Muscle layer of duodenum (tissue), 2 donors: Measurements from ENCODE around the gene SLC9A1.

Experiments used
- H3K27ac ChIP-seq: one replicate; pipeline ENCODE4 v1.7.0; 2013; ENCODE audit warnings: mild to moderate bottlenecking, low read length
- H3K27me3 ChIP-seq: one replicate; pipeline ENCODE4 v1.7.0; 2013; ENCODE audit warnings: low read depth, mild to moderate bottlenecking, control low read depth, low read length
- H3K36me3 ChIP-seq, 2 donors: one replicate each; pipeline ENCODE4 v1.7.0; 2013; ENCODE audit warnings: low read length in 2 of 2, control low read depth in 1 of 2, mild to moderate bottlenecking in 1 of 2; ENCODE audit not compliant: insufficient read depth in 2 of 2, control insufficient read depth in 1 of 2
- H3K4me1 ChIP-seq, 2 donors: one replicate each; pipeline ENCODE4 v1.7.0; 2013; ENCODE audit warnings: low read length in 2 of 2, mild to moderate bottlenecking in 2 of 2, control low read depth in 1 of 2, moderate library complexity in 1 of 2; ENCODE audit not compliant: insufficient read depth in 2 of 2, control insufficient read depth in 1 of 2
- H3K4me3 ChIP-seq, 2 donors: one replicate each; pipeline ENCODE4 v1.7.0; 2013; ENCODE audit warnings: low read length in 2 of 2, low read depth in 1 of 2, mild to moderate bottlenecking in 1 of 2
- H3K9me3 ChIP-seq, 2 donors: one replicate each; pipeline ENCODE4 v1.7.0; 2013; ENCODE audit warnings: low read length in 2 of 2, control low read depth in 1 of 2, mild to moderate bottlenecking in 1 of 2; ENCODE audit not compliant: control insufficient read depth in 1 of 2
- donor health status: healthy.

The SLC9A1 gene

DNA sequence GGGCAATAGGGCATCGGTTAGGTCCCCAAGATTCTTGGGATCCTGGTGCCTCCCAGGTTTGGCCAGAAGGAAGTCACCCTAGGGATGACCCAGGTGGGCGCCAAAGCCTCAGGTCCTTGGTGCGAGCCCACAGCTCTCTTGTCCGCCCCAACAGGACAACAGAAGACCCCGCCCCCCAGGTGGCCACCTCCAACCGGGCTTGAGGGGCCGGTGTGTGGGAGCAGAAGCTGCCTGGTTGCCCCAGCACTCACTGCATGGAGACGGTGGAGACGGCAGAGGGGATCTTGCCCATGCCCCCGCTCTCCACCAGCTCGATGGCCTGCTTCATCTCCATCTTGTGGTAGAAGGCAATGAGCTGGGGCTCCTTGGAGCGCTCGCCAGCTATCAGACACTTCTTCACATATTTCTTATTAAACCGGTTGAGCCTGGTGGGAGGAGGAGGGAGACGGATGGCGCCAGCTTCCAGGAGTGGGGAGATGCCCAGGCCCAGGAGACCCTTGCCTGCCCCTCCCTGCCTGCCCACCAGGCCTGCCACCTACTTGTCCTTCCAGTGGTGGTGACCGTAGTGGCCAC lies 52.7 kb downstream of the SLC9A1 start:
- Histone ChIP-seq H3K27me3 (no peaks in the 10 kb centered on the region), H3K9me3 (no peaks in the 10 kb centered on the region), H3K4me1 (peaks cover 0 to 20% of the 10 kb centered on the region in 2 donors), H3K36me3 (peaks cover 11 to 28% of the 10 kb centered on the region in 2 donors), H3K27ac (no peak overlapping the region), H3K4me3 (no peak overlapping the region)

DNA sequence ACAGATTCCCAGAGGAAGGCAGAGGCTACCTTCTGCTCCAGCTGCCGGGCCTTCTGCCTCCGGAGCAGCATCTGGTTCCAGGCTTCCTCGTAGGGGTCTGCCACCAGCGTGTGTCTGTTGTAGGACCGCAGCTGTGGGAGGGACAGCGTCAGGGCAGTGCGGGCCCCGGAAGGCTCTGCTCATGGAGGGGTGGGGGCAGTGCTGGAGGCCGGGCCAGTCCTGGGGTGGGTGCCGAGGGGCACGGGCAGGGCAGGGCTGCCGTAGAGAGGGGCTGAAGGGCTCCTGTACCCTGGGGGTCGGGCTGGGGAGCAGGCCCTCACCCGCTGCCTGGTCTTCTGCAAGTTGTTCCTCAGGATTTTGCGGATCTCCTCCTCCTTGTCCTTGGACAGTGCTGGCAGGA lies 53.2 kb downstream of the SLC9A1 start:
- Histone ChIP-seq H3K4me1 (peaks cover 0 to 23% of the 10 kb centered on the region in 2 donors), H3K27ac (no peak overlapping the region), H3K27me3 (no peaks in the 10 kb centered on the region), H3K4me3 (no peak overlapping the region), H3K9me3 (no peaks in the 10 kb centered on the region), H3K36me3 (peaks cover 10 to 27% of the 10 kb centered on the region in 2 donors)

DNA sequence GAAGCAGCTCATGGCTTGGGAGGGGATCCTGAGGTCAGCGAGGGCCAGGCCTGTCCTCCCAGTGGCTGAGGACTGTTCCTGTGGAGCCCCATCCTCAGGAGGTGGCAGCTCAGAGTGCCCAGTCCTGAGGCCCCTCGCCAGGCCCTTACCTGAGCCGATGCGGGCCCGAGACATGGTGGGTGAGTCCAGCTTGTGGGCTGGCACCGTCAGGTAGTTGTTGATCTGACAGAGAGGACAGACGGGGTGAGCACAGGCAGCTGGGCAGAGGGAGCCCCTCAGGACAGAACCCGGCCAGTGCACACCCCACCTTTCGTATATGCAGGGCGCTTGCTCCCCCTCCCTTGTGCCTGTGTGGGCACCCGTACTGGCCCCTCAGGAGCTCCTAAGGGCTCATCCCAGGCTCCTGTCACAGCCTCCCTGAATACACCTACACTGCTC lies 53.9 kb downstream of the SLC9A1 start:
- Histone ChIP-seq H3K27me3 (no peaks in the 10 kb centered on the region), H3K4me3 (no peak overlapping the region), H3K9me3 (no peaks in the 10 kb centered on the region), H3K36me3 (peaks cover 4 to 23% of the 10 kb centered on the region in 2 donors), H3K4me1 (peaks cover 0 to 23% of the 10 kb centered on the region in 2 donors), H3K27ac (no peak overlapping the region)

DNA sequence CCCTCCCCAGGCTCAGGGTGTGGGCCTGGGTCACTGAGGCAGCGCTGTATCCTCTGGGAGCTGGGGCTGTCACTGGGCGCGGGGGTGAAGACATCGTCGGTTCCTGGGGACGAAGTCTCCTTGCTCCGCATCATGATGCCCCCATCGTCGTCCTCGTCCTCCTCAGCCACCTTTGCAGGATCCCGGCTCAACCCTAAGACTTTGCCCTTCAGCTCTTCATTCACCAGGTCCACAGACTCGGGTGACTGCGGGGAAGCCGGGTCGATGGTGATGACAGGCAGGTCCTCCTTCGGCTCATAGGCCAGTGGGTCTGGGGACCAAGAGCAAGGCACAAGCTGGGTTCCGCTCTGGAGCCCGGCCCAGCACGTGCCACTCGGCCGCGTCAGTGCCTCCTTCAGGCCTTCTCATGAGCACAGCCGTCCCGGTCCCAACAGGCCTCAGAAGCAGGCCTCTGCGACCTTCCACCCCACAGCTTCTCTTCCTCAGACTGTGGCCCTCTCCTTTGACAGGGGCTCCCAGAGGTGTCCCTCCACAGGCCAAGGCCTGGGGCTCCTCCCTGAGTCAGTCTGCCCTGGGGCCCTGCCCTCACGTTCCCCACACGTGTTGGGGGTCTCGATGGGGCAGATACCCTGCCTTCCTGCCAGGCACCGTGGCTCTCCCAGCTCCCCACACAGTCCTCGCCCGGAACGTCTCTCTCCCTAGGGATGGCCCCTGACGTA lies 54.4 kb downstream of the SLC9A1 start:
- Histone ChIP-seq H3K4me1 (peaks cover 0 to 23% of the 10 kb centered on the region in 2 donors), H3K27ac (no peak overlapping the region), H3K9me3 (no peaks in the 10 kb centered on the region), H3K4me3 (no peak overlapping the region), H3K27me3 (no peaks in the 10 kb centered on the region), H3K36me3 (peaks cover 4 to 17% of the 10 kb centered on the region in 2 donors)

DNA sequence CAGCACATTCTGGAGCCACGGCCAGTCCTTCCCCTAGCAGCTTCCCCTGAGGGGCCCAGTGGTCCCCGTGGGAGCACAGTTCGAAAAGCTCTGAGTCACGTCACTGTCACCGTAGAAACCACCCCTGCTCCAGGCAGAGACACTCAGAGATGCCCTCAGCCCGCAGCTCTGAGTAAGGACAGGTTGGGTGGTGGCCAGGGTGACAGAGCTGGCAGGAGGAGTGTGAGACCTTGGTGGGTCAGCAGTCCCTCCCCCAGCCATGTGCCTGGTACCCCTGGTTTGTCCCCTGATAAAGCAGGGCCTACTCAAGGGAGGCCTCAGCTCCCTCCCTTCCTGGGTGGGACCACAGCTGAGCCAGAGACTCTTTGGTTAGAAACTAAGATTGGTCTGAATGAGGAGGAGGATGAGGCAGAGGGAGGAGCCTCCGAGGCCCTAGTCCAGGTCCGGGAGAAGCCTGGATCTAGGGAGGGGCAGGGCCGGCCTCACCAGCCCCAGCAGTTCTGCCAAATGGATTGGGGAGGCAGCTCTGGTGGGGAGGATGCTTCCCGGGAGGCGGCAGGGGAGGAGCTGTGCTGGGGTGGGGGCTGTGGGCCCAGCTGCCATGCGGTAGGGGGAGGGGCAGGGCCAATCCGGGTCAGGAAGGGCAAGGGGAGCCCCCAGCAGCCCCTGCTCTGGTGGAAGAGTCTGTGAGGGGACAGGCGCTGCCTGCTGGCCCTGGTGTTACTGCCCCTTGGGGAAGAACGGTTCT lies 55.2 kb downstream of the SLC9A1 start:
- H3K4me3 ChIP-seq, result no peak overlapping the region
- H3K4me1 ChIP-seq, result peaks cover 0 to 23% of the 10 kb centered on the region in 2 donors
- H3K36me3 ChIP-seq, result peaks cover 4 to 13% of the 10 kb centered on the region in 2 donors
- H3K27me3 ChIP-seq, result no peaks in the 10 kb centered on the region
- H3K9me3 ChIP-seq, result no peaks in the 10 kb centered on the region
- H3K27ac ChIP-seq, result peak overlapping the region; percentile 32

DNA sequence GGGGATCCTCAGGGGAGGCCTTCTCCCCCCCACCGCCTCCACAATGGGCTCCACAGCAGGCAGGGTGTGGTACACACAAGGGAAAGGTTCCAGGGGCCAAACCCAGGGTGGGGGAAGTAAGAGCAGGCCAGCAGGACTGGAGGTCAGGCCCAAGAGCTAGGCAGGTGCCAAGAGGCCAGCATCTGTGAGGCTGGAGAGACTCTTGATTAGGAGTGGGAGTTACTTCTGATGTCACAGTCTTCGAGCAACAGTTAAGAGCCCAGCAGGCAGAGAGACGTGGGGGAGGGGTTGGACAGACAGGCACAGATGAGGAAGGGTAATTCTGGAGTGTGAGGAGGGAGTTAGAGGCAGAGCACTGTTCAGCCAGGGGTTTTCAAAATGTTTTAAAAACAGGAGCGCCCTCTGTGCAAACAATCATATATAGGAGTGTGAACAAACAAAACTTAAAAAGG lies 55.8 kb downstream of the SLC9A1 start:
- H3K4me1 ChIP-seq, result peaks cover 0 to 23% of the 10 kb centered on the region in 2 donors
- H3K36me3 ChIP-seq, result peaks cover 0 to 10% of the 10 kb centered on the region in 2 donors

DNA sequence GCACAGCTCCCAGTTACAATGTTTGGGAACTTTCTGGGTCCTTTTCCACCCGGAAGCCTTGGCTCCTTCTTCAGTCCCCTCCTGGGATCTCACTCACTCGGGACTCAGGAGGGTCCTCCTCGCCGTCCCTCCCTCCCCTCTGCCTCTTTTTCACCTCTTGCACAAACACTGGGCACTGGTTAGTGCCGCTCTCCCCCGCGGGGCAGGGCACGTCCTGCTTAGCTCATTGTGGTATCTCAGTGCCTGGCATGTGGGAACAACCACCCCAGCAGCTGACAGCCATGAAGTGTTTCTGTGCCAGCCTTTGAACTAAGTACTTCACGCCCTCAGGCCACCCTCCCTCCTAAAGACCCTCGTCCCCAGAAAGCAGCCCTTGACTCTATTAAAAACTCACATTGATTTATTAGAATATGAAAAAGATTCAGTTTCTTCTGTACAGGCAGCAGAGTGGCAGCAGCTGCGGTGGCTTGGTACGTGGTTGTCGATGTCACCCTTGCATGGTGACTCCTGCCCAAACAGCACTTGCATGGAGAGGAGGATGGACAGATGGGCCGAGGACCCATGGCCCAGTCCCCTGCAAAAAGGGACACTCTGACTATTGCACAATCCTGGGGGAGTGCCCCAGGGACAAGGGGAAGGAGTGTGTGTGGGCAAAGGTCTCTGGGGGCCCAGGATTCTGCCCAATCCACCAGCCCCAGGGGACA lies 56.3 kb downstream of the SLC9A1 start:
- peaks cover 0 to 10% of the 10 kb centered on the region in 2 donors for H3K36me3 ChIP-seq
- no peaks in the 10 kb centered on the region for H3K9me3 ChIP-seq
- H3K27me3 ChIP-seq, result no peaks in the 10 kb centered on the region
- H3K27ac ChIP-seq, result peak overlapping the region; percentile 32
- H3K4me1 ChIP-seq, result peaks cover 0 to 23% of the 10 kb centered on the region in 2 donors
- H3K4me3 ChIP-seq, result peak overlapping the region in 1 of 2 donors; percentile 10

More for the DNA sequence above, 55.8 kb downstream of the SLC9A1 start:
- Histone ChIP-seq H3K27ac (peak overlapping the region; percentile 32), H3K4me3 (peak overlapping the region in 1 of 2 donors; percentile 10), H3K27me3 (no peaks in the 10 kb centered on the region), H3K9me3 (no peaks in the 10 kb centered on the region)

DNA sequence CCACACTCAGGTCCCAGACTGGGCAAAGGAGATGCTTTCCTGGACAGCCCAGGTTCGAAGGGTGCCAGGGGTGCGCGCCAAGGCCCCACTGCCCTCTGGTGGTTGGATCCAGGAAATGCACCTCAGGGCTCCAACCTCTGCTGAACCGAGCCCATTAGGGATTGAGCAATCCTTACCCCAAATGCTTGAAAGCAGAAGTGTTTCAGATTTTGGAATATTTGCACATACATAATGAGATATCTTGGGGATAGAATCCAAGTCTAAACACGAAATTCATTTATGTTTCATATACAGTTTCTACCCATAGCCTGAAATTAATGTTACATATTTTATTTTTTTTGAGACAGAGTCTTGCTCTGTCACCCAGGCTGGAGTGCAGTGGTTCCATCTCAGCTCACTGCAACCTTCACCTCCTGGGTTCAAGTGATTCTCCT lies 57.4 kb downstream of the SLC9A1 start:
- H3K4me1 ChIP-seq, result peaks cover 0 to 23% of the 10 kb centered on the region in 2 donors
- peaks cover 0 to 10% of the 10 kb centered on the region in 2 donors for H3K36me3 ChIP-seq
- no peak overlapping the region for H3K27ac ChIP-seq
- no peaks in the 10 kb centered on the region for H3K27me3 ChIP-seq
- H3K4me3 ChIP-seq, result no peak overlapping the region
- no peaks in the 10 kb centered on the region for H3K9me3 ChIP-seq

DNA sequence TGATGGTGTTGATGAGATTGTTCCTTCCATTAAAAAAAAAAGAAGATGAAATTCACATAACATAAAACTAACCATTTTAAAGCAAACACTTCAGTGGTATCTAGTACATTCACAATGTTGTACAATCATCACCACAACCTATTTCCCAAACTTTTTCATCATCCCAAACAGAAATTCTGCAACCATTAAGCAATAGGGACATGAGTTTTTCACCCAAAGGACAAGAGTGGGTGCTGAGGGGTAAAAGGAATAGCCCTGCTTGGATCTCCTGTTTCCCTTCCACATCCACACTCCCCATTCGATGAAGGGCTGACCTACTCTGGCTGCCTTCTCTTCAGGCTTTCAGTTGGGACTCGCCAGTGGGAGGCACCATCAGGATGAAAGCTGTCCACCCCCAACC lies 59.3 kb downstream of the SLC9A1 start:
- Histone ChIP-seq H3K27ac (no peak overlapping the region), H3K4me1 (peaks cover 0 to 23% of the 10 kb centered on the region in 2 donors), H3K4me3 (no peak overlapping the region), H3K27me3 (no peaks in the 10 kb centered on the region), H3K36me3 (no peaks in the 10 kb centered on the region), H3K9me3 (no peaks in the 10 kb centered on the region)

DNA sequence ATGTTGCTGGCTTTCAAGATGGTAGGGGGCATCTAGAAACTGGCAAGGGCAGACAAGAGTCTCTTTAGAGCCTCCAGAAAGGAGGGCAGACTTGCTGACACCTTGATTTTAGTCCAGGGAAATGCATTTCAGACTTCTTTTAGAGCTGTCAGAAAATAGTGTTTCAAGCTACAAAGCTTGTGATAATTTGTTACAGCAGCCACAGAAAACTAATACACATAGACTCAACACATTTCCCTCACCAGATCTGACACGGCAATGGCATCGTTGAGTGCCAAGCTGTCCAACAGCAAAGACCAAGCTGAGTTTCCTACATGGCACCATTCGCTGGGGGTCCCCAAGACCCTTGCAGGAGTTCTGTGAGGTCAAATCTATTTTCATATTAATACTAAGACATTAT lies 62.0 kb downstream of the SLC9A1 start:
- Histone ChIP-seq H3K4me3 (no peak overlapping the region), H3K27ac (no peak overlapping the region), H3K9me3 (no peaks in the 10 kb centered on the region), H3K36me3 (no peaks in the 10 kb centered on the region), H3K4me1 (peaks cover 0 to 4% of the 10 kb centered on the region in 2 donors), H3K27me3 (no peaks in the 10 kb centered on the region)

DNA sequence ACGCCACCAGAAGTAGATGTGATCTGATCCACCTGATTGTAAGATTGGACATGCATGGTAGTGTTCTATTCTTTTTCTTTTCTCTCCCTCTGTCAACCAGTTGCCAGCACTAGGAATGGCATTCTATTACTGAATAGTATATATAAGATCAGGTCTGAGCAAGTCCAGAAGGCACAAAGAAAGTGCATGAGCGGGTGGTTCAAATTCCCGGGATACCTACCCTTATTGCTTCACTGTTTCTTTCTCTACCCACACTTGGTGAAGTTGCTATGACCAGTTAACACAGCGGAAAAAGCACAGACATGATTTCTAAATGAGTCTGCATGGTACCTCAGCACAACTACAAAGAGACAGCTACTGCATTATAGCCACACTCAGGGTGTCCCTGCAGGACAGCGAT lies 64.0 kb downstream of the SLC9A1 start:
- Histone ChIP-seq H3K27ac (no peak overlapping the region), H3K4me1 (no peaks in the 10 kb centered on the region), H3K36me3 (no peaks in the 10 kb centered on the region), H3K9me3 (no peaks in the 10 kb centered on the region), H3K27me3 (no peaks in the 10 kb centered on the region), H3K4me3 (no peak overlapping the region)
